ENCODE data around the gene CCDC180.

- TF ChIP-seq CTCF (IDR thresholded peaks at IDR 0.05 in 2 of 3, conservative IDR thresholded peaks at IDR 0.05 in 1 of 3; ENCODE audit: borderline replicate concordance in 1 of 3, insufficient read depth in 1 of 3, low read depth in 2 of 3, low read length in 2 of 3) (no peak), POLR2A (IDR thresholded peaks at IDR 0.05; ENCODE audit: borderline replicate concordance, extremely low read depth, insufficient read depth, insufficient read length) (no peak), EZH2 (IDR thresholded peaks at IDR 0.05) (no peak), POLR2AphosphoS5 (IDR thresholded peaks at IDR 0.05; ENCODE audit: low read depth, low read length) (no peak), SRF (IDR thresholded peaks at IDR 0.05; ENCODE audit: low read depth) (no peak), JUND (IDR thresholded peaks at IDR 0.05) (no peak), REST (IDR thresholded peaks at IDR 0.05; ENCODE audit: low read depth) (no peak), EZH2phosphoT487 (IDR thresholded peaks at IDR 0.05; ENCODE audit: borderline replicate concordance) (no peak), SIN3A (IDR thresholded peaks at IDR 0.05; ENCODE audit: low read depth) (no peak)
These were observed 3.4 kb downstream of the CCDC180 start for GRCh38 chr9:97310896-97311295.

Measured in HCT116 (cell line).